H1 (cell line): ENCODE measurements around the gene DDX55. TPM values are rescaled to one million over a fixed set of nuclear protein-coding genes. Genes with fewer than 3 reads are reported as not detected.

Experiments
- EZH2 ChIP-seq: fragments of 200-600 bp; sonication (generic); IDR thresholded peaks from 2 replicates; pipeline ENCODE4 v1.7.1; 2012; ENCODE audit warnings: low read depth, mild to moderate bottlenecking, moderate library complexity, low read length, inconsistent platforms; ENCODE audit not compliant: severe bottlenecking
- SP2 ChIP-seq: IDR thresholded peaks from 2 replicates; pipeline ENCODE4 v1.6.1; 2012; ENCODE audit warnings: mild to moderate bottlenecking, low read length, inconsistent platforms
- polyA plus RNA-seq, 7 experiments: library from polyadenylated mRNA; depleted of rRNA in 3 of 7; stranded (reverse) in 5 of 7; unstranded in 2 of 7; fragments of >200 nt in 5 of 7; fragments of 200-250 nt in 2 of 7; gene quantifications; 1 replicate in 5 of 7; 2 replicates in 1 of 7; 4 replicates in 1 of 7; pipeline versions ENCODE4 v1.2.1 to v1.2.3, GENCODE V29; 2011 to 2013; ENCODE audit warnings: missing spikeins in 2 of 7, mixed read lengths in 2 of 7
- total RNA-seq: library from RNA; stranded (reverse); fragmentation: NEBNext Ultra II Directional; extraction: Animal tissue kit (Norgen Biotek cat#: 25700); gene quantifications from 2 replicates; pipeline ENCODE4 v1.2.1, GENCODE V29; 2021

DDX55 gene
- total and polyA plus RNA-seq, 2 of the 8 experiments (the other 6 are each of a cell fraction or from before 2014, with no cell fraction given): 25.8 to 37.7 TPM

DNA sequence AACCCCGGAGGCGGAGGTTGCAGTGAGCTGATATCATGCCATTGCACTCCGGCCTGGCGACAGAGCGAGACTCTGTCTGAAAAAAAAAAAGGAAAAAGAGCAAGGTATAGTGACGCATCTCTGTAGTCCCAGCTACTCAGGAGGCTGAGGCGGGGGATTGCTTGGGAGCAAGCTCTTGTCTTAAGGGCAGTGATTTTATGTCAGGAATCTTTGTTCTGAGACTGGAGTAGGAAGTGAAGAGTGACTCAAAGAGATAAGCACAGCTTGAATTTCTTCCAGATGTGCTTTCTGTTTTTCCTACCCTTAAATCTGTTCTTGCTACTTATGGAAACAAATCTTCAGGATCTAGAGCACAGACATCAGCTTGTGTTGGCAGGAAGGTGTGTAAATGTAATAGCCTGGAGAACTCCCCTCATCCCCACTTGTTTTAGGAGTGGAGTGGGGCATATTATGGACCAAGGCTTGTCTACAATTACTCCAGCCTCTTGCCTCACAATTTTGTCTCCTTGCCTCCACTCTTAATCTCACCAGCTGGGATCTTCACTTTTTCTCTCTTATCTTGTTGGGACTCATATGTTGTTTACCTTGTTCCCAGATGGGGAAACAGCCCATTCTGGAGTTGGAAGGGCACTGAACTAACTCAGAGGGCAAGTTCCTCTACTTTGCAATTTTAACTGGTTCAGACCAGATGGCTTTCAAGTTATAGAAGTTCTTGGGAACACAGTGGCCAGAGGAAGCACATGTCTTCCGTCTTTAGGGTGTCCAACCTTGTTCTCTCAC, 10.0 kb upstream of the DDX55 start (continued):
- TF ChIP-seq EZH2: no peak
- TF ChIP-seq SP2: no peak
